CD4-positive, CD25-positive, alpha-beta regulatory T cell (primary cell): ENCODE measurements around the gene ANKRD37. TPM values are rescaled to one million over a fixed set of nuclear protein-coding genes. Genes with fewer than 3 reads are reported as not detected.

Experiments
- ATAC-seq, 2 donors: fragments of 150-1000 bp; cut with Tn5 transposase; one replicate each; pipeline ENCODE4 v1.10.0; 2021; ENCODE audit warnings: low read depth in 2 of 2, moderate number of reproducible peaks in 2 of 2, moderate library complexity in 1 of 2
- DNase-seq, 3 donors: peaks; one replicate each; pipeline versions ENCODE4 v3.0.0 to v3.0.0-alpha.2; 2012 to 2022; ENCODE audit warnings: mixed read lengths in 1 of 3
- H3K27ac ChIP-seq: one replicate; pipeline ENCODE4 v1.7.0; 2013; ENCODE audit warnings: mild to moderate bottlenecking, low read length; ENCODE audit not compliant: insufficient read depth, poor library complexity, severe bottlenecking
- H3K27me3 ChIP-seq: one replicate; pipeline ENCODE4 v1.7.0; 2013; ENCODE audit warnings: low read length; ENCODE audit not compliant: control insufficient read depth, insufficient read depth
- H3K36me3 ChIP-seq: one replicate; pipeline ENCODE4 v1.7.0; 2013; ENCODE audit warnings: mild to moderate bottlenecking, low read length, moderate library complexity; ENCODE audit not compliant: control insufficient read depth, insufficient read depth
- H3K4me1 ChIP-seq: 2 replicates; pipeline ENCODE4 v1.7.0; 2013; ENCODE audit warnings: mild to moderate bottlenecking, low read length; ENCODE audit not compliant: insufficient read depth, control insufficient read depth, poor library complexity, severe bottlenecking
- H3K4me3 ChIP-seq: one replicate; pipeline ENCODE4 v1.7.0; 2013; ENCODE audit warnings: low read depth, mild to moderate bottlenecking, low read length, moderate library complexity
- H3K9me3 ChIP-seq, 2 experiments: 1 replicate in 1 of 2; 2 replicates in 1 of 2; pipeline ENCODE4 v1.7.0; 2013; ENCODE audit warnings: low read length in 2 of 2, mild to moderate bottlenecking in 1 of 2, moderate library complexity in 1 of 2; ENCODE audit not compliant: control insufficient read depth in 2 of 2
- H3K27ac Mint-ChIP-seq, 3 donors: one replicate each; pipeline ENCODE4 v1.8.0; 2020 to 2022; ENCODE audit warnings: mild to moderate bottlenecking in 3 of 3, mixed read lengths in 3 of 3, moderate library complexity in 2 of 3
- H3K27me3 Mint-ChIP-seq: one replicate; pipeline ENCODE4 v1.8.0; 2022; ENCODE audit warnings: mild to moderate bottlenecking, mixed read lengths
- H3K36me3 Mint-ChIP-seq: one replicate; pipeline ENCODE4 v1.8.0; 2020; ENCODE audit warnings: mixed read lengths
- H3K4me1 Mint-ChIP-seq, 4 donors: one replicate each; pipeline ENCODE4 v1.8.0; 2020 to 2022; ENCODE audit warnings: mixed read lengths in 4 of 4, mild to moderate bottlenecking in 1 of 4
- H3K4me3 Mint-ChIP-seq, 4 donors: one replicate each; pipeline ENCODE4 v1.8.0; 2020 to 2022; ENCODE audit warnings: mild to moderate bottlenecking in 4 of 4, mixed read lengths in 4 of 4, moderate library complexity in 3 of 4
- H3K9me3 Mint-ChIP-seq, 7 donors: one replicate each; pipeline ENCODE4 v1.8.0; 2020 to 2022; ENCODE audit warnings: mixed read lengths in 7 of 7, mild to moderate bottlenecking in 3 of 7, moderate library complexity in 2 of 7
- polyA plus RNA-seq, 4 donors: library from polyadenylated mRNA; unstranded; fragments of 300-500 nt; fragmentation: Illumina TruSeq; gene quantifications; one replicate each; pipeline ENCODE4 v1.2.3, GENCODE V29; 2021
- total RNA-seq: library from RNA; stranded (reverse); gene quantifications from one replicate; pipeline ENCODE4 v1.2.3, GENCODE V29; 2022

Gene ANKRD37
- total and polyA plus RNA-seq, 5 donors from 2014 or later, result 8.8 to 31.0 (median 12.1) TPM

GRCh38 chr4:185370268-185370949 lies 26.2 kb upstream of the ANKRD37 start:
- no peaks in the 10 kb centered on the region for H3K4me1 ChIP-seq
- Mint-ChIP-seq H3K36me3 (peaks cover 15% of the 10 kb centered on the region), H3K9me3 (no peaks in the 10 kb centered on the region), H3K27me3 (no peaks in the 10 kb centered on the region), H3K4me3 (no peak overlapping the region), H3K27ac (no peak overlapping the region), H3K4me1 (no peaks in the 10 kb centered on the region)
- H3K9me3 ChIP-seq, result no peaks in the 10 kb centered on the region
- no peak overlapping the region for H3K4me3 ChIP-seq
- peaks cover 11% of the 10 kb centered on the region for H3K36me3 ChIP-seq
- DNase-seq, result no peak
- H3K27me3 ChIP-seq, result no peaks in the 10 kb centered on the region
- no peak overlapping the region for H3K27ac ChIP-seq
- no peak for ATAC-seq

- H3K36me3 ChIP-seq, result peaks cover 11% of the 10 kb centered on the region
- no peak for DNase-seq
- H3K4me3 ChIP-seq, result no peak overlapping the region
- H3K27ac Mint-ChIP-seq, result no peak overlapping the region
- no peaks in the 10 kb centered on the region for H3K4me1 ChIP-seq
- H3K9me3 Mint-ChIP-seq, result no peaks in the 10 kb centered on the region
- H3K27me3 Mint-ChIP-seq, result no peaks in the 10 kb centered on the region
- H3K27ac ChIP-seq, result no peak overlapping the region
- no peaks in the 10 kb centered on the region for H3K4me1 Mint-ChIP-seq
- no peak overlapping the region for H3K4me3 Mint-ChIP-seq
- H3K27me3 ChIP-seq, result no peaks in the 10 kb centered on the region
- no peak for ATAC-seq
- H3K9me3 ChIP-seq, result no peaks in the 10 kb centered on the region
- peaks cover 15% of the 10 kb centered on the region for H3K36me3 Mint-ChIP-seq
Observed at GRCh38 chr4:185371702-185372101, 24.9 kb upstream of the ANKRD37 start.

GRCh38 chr4:185374027-185374426 lies 22.6 kb upstream of the ANKRD37 start:
- H3K27me3 Mint-ChIP-seq, result no peaks in the 10 kb centered on the region
- no peak for ATAC-seq
- H3K27ac ChIP-seq, result no peak overlapping the region
- peaks cover 11% of the 10 kb centered on the region for H3K36me3 ChIP-seq
- H3K4me1 Mint-ChIP-seq, result no peaks in the 10 kb centered on the region
- no peak for DNase-seq
- H3K9me3 Mint-ChIP-seq, result no peaks in the 10 kb centered on the region
- no peaks in the 10 kb centered on the region for H3K27me3 ChIP-seq
- no peaks in the 10 kb centered on the region for H3K4me1 ChIP-seq
- H3K27ac Mint-ChIP-seq, result no peak overlapping the region
- H3K4me3 ChIP-seq, result no peak overlapping the region
- H3K4me3 Mint-ChIP-seq, result no peak overlapping the region
- no peaks in the 10 kb centered on the region for H3K9me3 ChIP-seq
- H3K36me3 Mint-ChIP-seq, result peaks cover 11% of the 10 kb centered on the region

DNA sequence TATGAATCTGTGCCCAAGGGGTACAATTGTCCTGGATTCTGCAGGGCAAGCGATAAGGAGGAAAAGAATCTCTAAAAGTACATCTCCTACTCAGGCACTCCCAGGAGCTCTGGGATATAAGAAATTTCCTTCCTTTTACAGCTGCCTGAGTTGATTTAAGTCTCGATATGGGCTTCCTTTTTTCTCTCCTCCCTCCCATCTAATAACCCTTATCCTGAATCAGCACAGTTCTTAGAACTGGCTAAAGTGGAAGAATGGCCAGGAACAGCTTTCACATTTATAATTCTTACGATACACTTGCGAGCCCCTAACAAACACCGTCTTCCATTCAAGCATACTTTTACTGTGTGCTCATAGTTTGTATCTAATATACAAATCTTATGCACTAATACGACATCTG lies 22.1 kb upstream of the ANKRD37 start:
- ATAC-seq (no peak), DNase-seq (no peak)
- Histone ChIP-seq H3K4me1 (no peaks in the 10 kb centered on the region), H3K9me3 (no peaks in the 10 kb centered on the region), H3K36me3 (peaks cover 11% of the 10 kb centered on the region), H3K27me3 (no peaks in the 10 kb centered on the region), H3K4me3 (no peak overlapping the region), H3K27ac (no peak overlapping the region)
- Mint-ChIP-seq H3K27me3 (no peaks in the 10 kb centered on the region), H3K4me3 (no peak overlapping the region), H3K4me1 (no peaks in the 10 kb centered on the region), H3K9me3 (no peaks in the 10 kb centered on the region), H3K27ac (no peak overlapping the region), H3K36me3 (peaks cover 11% of the 10 kb centered on the region)

GRCh38 chr4:185378264-185378663 lies 18.4 kb upstream of the ANKRD37 start:
- Histone ChIP-seq H3K4me1 (no peaks in the 10 kb centered on the region), H3K36me3 (no peaks in the 10 kb centered on the region), H3K27ac (no peak overlapping the region), H3K4me3 (no peak overlapping the region), H3K27me3 (no peaks in the 10 kb centered on the region), H3K9me3 (peaks cover 0 to 6% of the 10 kb centered on the region in 2 experiments)
- H3K27me3 Mint-ChIP-seq, result no peaks in the 10 kb centered on the region
- H3K36me3 Mint-ChIP-seq, result peaks cover 4% of the 10 kb centered on the region
- DNase-seq (no peak), ATAC-seq (no peak)
- peaks cover 0 to 11% (median 0%) of the 10 kb centered on the region in 7 donors for H3K9me3 Mint-ChIP-seq
- H3K4me1 Mint-ChIP-seq, result no peaks in the 10 kb centered on the region
- no peak overlapping the region for H3K27ac Mint-ChIP-seq
- no peak overlapping the region for H3K4me3 Mint-ChIP-seq

GRCh38 chr4:185379326-185380295 lies 17.0 kb upstream of the ANKRD37 start:
- Mint-ChIP-seq H3K27ac (no peak overlapping the region), H3K9me3 (peaks cover 0 to 11% (median 0%) of the 10 kb centered on the region in 7 donors), H3K27me3 (no peaks in the 10 kb centered on the region), H3K36me3 (peaks cover 4% of the 10 kb centered on the region), H3K4me3 (no peak overlapping the region), H3K4me1 (peaks cover 0 to 6% (median 2%) of the 10 kb centered on the region in 4 donors)
- no peaks in the 10 kb centered on the region for H3K36me3 ChIP-seq
- ATAC-seq (no peak), DNase-seq (no peak)
- H3K4me1 ChIP-seq, result no peaks in the 10 kb centered on the region
- no peak overlapping the region for H3K27ac ChIP-seq
- H3K27me3 ChIP-seq, result no peaks in the 10 kb centered on the region
- peaks cover 0 to 6% of the 10 kb centered on the region in 2 experiments for H3K9me3 ChIP-seq
- H3K4me3 ChIP-seq, result no peak overlapping the region

GRCh38 chr4:185380320-185380719 lies 16.3 kb upstream of the ANKRD37 start:
- H3K27ac Mint-ChIP-seq, result no peak overlapping the region
- no peak overlapping the region for H3K4me3 Mint-ChIP-seq
- H3K27ac ChIP-seq, result no peak overlapping the region
- H3K4me1 Mint-ChIP-seq, result peaks cover 0 to 9% (median 8%) of the 10 kb centered on the region in 4 donors
- ATAC-seq (no peak), DNase-seq (no peak)
- H3K27me3 Mint-ChIP-seq, result no peaks in the 10 kb centered on the region
- no peaks in the 10 kb centered on the region for H3K36me3 ChIP-seq
- no peak overlapping the region for H3K4me3 ChIP-seq
- peaks cover 0 to 11% (median 0%) of the 10 kb centered on the region in 7 donors for H3K9me3 Mint-ChIP-seq
- H3K9me3 ChIP-seq, result peaks cover 0 to 6% of the 10 kb centered on the region in 2 experiments
- no peaks in the 10 kb centered on the region for H3K4me1 ChIP-seq
- H3K36me3 Mint-ChIP-seq, result peaks cover 4% of the 10 kb centered on the region
- H3K27me3 ChIP-seq, result no peaks in the 10 kb centered on the region
